ENCODE data around the gene BGLAP.

DNA sequence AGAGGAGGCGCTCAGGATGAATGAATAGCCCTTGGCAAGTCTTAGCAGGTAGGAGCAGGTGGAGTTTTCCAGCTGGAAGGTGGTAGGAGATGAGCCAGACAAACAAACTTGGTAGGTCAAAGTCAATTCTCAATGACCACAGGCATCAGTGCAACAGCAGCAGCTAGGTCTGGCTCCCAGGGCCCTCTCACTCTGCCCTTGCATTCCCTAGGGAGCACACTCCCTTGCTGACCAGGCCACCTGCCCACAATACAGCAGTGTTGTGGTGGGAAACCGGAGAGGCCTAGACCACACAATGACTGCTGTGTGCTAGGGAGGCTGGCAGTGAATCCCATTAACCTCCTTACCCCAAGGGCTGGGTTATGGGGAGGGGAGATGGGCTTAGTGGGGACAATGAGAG is 18.9 kb downstream of the BGLAP start:
- TF ChIP-seq, protein P1, sequence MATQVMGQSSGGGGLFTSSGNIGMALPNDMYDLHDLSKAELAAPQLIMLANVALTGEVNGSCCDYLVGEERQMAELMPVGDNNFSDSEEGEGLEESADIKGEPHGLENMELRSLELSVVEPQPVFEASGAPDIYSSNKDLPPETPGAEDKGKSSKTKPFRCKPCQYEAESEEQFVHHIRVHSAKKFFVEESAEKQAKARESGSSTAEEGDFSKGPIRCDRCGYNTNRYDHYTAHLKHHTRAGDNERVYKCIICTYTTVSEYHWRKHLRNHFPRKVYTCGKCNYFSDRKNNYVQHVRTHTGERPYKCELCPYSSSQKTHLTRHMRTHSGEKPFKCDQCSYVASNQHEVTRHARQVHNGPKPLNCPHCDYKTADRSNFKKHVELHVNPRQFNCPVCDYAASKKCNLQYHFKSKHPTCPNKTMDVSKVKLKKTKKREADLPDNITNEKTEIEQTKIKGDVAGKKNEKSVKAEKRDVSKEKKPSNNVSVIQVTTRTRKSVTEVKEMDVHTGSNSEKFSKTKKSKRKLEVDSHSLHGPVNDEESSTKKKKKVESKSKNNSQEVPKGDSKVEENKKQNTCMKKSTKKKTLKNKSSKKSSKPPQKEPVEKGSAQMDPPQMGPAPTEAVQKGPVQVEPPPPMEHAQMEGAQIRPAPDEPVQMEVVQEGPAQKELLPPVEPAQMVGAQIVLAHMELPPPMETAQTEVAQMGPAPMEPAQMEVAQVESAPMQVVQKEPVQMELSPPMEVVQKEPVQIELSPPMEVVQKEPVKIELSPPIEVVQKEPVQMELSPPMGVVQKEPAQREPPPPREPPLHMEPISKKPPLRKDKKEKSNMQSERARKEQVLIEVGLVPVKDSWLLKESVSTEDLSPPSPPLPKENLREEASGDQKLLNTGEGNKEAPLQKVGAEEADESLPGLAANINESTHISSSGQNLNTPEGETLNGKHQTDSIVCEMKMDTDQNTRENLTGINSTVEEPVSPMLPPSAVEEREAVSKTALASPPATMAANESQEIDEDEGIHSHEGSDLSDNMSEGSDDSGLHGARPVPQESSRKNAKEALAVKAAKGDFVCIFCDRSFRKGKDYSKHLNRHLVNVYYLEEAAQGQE (IDR thresholded peaks at IDR 0.05; ENCODE audit: insufficient read depth in 1 of 2, low read depth in 2 of 2, low read length in 2 of 2) = no peak
- no peak for TF ChIP-seq POLR2AphosphoS5 (IDR thresholded peaks at IDR 0.05; ENCODE audit: low read depth, low read length)
- TF ChIP-seq SIN3A (IDR thresholded peaks at IDR 0.05; ENCODE audit: borderline replicate concordance, insufficient read depth, low read length) = no peak
